ENCODE measurements around the gene CCDC50.

Gene CCDC50

DNA sequence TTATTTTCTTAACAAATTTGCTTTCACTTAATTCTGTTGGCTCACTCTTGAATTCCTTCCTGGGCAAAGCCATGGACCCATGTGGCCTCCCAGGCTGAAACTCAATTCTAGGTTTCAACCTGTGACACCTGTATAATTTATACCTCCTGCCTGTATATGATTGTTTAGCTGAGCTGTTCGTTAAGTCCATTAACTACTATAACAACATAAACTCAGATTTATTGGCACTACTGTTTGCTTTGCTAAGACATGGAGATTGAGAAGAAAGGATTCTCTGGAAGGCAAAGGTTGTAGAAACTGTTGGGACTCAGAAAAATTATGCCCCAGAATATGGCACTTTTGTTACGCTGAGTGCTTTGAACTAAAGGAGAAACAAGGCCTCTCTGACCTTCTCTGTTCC lies 26.7 kb upstream of the CCDC50 start:
- no peak for TF ChIP-seq ZFX (IDR thresholded peaks at IDR 0.05)
- TF ChIP-seq, protein P1, sequence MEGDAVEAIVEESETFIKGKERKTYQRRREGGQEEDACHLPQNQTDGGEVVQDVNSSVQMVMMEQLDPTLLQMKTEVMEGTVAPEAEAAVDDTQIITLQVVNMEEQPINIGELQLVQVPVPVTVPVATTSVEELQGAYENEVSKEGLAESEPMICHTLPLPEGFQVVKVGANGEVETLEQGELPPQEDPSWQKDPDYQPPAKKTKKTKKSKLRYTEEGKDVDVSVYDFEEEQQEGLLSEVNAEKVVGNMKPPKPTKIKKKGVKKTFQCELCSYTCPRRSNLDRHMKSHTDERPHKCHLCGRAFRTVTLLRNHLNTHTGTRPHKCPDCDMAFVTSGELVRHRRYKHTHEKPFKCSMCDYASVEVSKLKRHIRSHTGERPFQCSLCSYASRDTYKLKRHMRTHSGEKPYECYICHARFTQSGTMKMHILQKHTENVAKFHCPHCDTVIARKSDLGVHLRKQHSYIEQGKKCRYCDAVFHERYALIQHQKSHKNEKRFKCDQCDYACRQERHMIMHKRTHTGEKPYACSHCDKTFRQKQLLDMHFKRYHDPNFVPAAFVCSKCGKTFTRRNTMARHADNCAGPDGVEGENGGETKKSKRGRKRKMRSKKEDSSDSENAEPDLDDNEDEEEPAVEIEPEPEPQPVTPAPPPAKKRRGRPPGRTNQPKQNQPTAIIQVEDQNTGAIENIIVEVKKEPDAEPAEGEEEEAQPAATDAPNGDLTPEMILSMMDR (conservative IDR thresholded peaks at IDR 0.05) = no peak

DNA sequence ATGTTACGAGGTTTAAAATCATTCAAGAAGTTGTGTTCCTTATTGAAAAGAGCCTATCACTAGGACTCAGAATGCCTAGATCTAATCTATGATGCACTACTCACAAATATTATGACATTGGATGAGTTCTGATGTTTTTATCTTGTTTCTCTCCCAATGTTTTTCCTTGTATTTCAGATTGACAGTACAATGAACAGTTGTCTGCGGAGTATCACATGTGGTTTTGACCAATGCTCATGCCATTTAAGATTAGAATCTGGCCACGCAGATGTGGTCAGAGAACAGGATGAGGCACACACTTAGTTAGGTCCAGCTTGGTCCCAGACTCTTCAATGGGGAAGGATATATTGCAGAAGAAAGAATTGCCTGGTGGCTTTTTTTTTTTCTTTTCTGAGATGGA lies 25.6 kb upstream of the CCDC50 start:
- H3K27ac ChIP-seq = no peak overlapping the region
- TF ChIP-seq, protein P1 (conservative IDR thresholded peaks at IDR 0.05) = no peak

More for the DNA sequence above, 26.7 kb upstream of the CCDC50 start:
- no peak overlapping the region for H3K27ac ChIP-seq

DNA sequence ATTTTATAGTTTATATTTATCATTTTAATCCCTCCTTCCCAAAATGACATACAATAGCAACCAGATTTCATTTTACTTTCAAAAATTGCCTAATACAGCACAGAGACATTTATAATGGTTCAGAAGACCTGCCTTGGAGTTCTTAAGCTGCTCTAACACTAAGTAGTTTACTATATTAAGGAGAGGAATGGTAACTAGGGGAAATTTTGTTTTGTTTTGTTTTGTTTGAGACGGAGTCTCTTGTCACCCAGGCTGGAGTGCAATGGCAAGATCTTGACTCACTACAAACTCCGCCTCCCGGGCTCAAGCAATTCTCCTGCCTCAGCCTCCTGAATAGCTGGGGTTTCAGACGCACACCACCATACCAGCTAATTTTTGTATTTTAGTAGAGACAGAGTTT lies 22.8 kb upstream of the CCDC50 start:
- no peak overlapping the region for H3K27ac ChIP-seq
- no peak for TF ChIP-seq ZFX (IDR thresholded peaks at IDR 0.05)
- TF ChIP-seq, protein P1 (conservative IDR thresholded peaks at IDR 0.05) = no peak

DNA sequence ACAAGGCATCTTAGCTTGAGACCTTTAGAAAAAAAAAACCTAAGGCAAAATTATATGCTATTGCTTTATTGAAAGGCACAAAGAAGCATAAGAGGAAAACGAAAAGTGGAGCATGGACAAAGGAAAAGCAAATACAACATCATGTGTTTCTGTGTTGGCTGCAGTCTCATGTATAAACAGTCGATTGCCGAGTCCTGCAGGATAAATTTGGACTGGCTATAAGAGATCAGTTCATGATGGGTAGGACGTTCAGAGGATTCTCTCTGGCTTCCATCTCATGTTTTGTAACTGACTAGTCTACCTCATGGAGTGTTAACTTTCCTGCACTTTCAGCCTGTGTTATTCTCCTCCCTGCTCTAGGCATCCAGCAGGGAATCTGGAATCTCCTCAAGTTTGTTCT lies 21.9 kb upstream of the CCDC50 start:
- TF ChIP-seq ZFX (IDR thresholded peaks at IDR 0.05) = no peak
- TF ChIP-seq, protein P1 (conservative IDR thresholded peaks at IDR 0.05) = no peak
- no peak overlapping the region for H3K27ac ChIP-seq

DNA sequence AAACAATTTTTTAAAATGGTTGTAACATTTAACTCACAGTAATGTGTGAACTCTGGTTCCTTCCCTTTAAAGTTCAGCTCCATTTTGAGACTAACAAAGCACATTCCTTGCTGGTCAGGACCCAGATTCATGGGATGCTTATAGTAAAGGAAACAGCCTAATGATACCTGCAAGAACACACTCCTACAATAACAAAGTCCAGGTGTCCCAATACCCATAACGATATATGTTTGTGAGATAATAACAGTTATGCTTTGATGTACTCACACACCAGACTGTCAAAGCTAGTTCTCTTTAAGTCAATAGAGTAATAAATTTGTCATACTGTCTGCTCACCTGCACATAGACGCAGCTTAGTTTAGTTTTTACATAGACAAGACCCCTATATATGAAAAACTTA lies 15.9 kb upstream of the CCDC50 start:
- H3K27ac ChIP-seq = no peak overlapping the region
- no peak for TF ChIP-seq ZFX (IDR thresholded peaks at IDR 0.05)
- TF ChIP-seq, protein P1 (conservative IDR thresholded peaks at IDR 0.05) = no peak

DNA sequence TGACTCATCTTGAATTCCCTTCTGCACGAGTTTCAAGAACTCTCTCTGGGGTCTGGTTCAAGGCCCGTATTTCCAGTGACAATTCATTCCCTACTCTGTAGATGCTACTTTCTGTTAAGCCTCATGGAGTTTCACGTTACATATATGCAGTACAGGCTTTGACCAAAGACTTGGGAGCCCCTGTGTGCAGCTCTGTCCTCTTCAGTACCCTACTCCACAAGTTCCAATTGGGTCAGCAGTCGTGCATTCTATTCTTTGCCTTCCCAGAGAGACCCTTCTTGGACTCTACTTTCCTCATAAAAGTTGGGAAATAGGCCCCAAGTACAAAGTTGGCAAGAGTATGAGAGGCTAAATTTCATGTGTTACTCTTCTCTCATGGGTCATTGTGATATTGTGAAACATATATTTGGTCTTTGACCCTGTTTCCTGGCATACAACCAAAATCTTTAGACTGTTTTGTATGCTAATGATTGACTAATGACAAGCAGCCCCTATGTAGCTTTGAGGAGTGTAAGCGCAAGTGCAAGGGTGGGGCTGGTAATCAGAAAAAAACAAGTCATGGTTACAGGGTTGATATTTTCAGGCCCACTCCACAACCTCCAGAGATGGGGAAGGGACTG lies 15.0 kb upstream of the CCDC50 start:
- TF ChIP-seq, protein P1 (conservative IDR thresholded peaks at IDR 0.05) = no peak
- no peak for TF ChIP-seq ZFX (IDR thresholded peaks at IDR 0.05)

DNA sequence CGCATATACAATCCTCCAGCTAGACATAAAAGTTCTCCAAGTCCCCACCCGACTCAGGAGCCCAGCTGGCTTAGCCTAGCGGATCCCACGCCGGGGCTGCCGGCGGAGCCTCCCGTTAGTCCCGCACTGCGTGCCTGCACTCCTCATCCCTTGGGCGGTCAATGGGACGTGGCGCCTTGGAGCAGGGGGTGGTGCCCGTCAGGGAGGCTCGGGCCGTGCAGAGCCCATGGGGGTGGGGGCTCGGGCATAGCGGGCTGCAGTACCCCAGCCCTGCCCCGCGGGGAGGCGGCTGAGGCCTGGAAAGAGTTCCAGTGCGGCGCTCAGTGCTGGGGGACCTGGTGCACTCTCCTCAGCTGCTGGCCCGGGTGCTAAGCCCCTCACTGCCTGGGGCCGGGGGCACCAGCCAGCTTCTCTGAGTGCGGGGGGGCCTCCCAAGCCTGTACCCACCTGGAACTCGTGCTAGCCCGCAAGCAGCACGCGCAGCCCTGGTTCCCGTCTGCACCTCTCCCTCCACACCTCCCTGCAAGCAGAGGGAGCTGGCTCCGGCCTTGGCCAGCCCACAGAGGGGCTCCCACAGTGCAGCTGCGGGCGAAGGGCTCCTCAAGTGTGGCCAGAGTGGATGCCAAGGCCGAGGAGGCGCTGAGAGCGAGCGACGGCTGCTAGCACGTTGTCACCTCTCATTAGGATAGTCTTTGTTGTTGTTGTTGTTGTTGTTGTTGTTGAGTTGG lies 12.2 kb upstream of the CCDC50 start:
- TF ChIP-seq, protein P1 (conservative IDR thresholded peaks at IDR 0.05) = no peak
- no peak for TF ChIP-seq ZFX (IDR thresholded peaks at IDR 0.05)
- H3K27ac ChIP-seq = no peak overlapping the region

More for the DNA sequence above, 15.0 kb upstream of the CCDC50 start:
- H3K27ac ChIP-seq = no peak overlapping the region

All from C4-2B (cell line).